Suprapubic skin (tissue), 4 donors: ENCODE data around the gene GFOD2.

Source experiments
- POLR2A ChIP-seq, 2 donors: fragments of 450-650 bp; IDR thresholded peaks; one replicate each; pipeline ENCODE4 v1.6.1; 2017; ENCODE audit warnings: antibody characterized with exemption in 2 of 2, mild to moderate bottlenecking in 2 of 2, moderate library complexity in 2 of 2
- POLR2AphosphoS5 ChIP-seq, 3 donors: sonication (generic); formaldehyde crosslinking; IDR thresholded peaks; one replicate each; pipeline ENCODE4 v1.6.1; 2017; ENCODE audit warnings: antibody characterized with exemption in 3 of 3
- TF ChIP-seq, protein P1 (sequence below), 2 donors: fragments of 200-600 bp in 1 of 2; fragments of 450-650 bp in 1 of 2; sonication (generic) in 1 of 2; IDR thresholded peaks; one replicate each; pipeline ENCODE4 v1.5.1; 2016 to 2019; ENCODE audit warnings: antibody characterized with exemption in 2 of 2, mild to moderate bottlenecking in 1 of 2, moderate library complexity in 1 of 2

- TF ChIP-seq POLR2AphosphoS5 (IDR thresholded peaks at IDR 0.05) (no peak), POLR2A (IDR thresholded peaks at IDR 0.05) (no peak)
- TF ChIP-seq, protein P1, sequence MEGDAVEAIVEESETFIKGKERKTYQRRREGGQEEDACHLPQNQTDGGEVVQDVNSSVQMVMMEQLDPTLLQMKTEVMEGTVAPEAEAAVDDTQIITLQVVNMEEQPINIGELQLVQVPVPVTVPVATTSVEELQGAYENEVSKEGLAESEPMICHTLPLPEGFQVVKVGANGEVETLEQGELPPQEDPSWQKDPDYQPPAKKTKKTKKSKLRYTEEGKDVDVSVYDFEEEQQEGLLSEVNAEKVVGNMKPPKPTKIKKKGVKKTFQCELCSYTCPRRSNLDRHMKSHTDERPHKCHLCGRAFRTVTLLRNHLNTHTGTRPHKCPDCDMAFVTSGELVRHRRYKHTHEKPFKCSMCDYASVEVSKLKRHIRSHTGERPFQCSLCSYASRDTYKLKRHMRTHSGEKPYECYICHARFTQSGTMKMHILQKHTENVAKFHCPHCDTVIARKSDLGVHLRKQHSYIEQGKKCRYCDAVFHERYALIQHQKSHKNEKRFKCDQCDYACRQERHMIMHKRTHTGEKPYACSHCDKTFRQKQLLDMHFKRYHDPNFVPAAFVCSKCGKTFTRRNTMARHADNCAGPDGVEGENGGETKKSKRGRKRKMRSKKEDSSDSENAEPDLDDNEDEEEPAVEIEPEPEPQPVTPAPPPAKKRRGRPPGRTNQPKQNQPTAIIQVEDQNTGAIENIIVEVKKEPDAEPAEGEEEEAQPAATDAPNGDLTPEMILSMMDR (IDR thresholded peaks at IDR 0.05) = no peak
These were observed 35.3 kb downstream of the GFOD2 start for GRCh38 chr16:67683767-67684166.
